NCI-H146 (cell line): ENCODE data around the gene ZSCAN21.

Experiments
- DNase-seq: peaks from one replicate; lab custom pipeline; 2025; lab: John Stamatoyannopoulos, UW

Gene ZSCAN21

GRCh38 chr7:100099452-100099851 lies 49.9 kb downstream of the ZSCAN21 start:
- DNase-seq = no peak

GRCh38 chr7:100100420-100101015 lies 50.9 kb downstream of the ZSCAN21 start:
- peak; percentile 95 for DNase-seq

DNA sequence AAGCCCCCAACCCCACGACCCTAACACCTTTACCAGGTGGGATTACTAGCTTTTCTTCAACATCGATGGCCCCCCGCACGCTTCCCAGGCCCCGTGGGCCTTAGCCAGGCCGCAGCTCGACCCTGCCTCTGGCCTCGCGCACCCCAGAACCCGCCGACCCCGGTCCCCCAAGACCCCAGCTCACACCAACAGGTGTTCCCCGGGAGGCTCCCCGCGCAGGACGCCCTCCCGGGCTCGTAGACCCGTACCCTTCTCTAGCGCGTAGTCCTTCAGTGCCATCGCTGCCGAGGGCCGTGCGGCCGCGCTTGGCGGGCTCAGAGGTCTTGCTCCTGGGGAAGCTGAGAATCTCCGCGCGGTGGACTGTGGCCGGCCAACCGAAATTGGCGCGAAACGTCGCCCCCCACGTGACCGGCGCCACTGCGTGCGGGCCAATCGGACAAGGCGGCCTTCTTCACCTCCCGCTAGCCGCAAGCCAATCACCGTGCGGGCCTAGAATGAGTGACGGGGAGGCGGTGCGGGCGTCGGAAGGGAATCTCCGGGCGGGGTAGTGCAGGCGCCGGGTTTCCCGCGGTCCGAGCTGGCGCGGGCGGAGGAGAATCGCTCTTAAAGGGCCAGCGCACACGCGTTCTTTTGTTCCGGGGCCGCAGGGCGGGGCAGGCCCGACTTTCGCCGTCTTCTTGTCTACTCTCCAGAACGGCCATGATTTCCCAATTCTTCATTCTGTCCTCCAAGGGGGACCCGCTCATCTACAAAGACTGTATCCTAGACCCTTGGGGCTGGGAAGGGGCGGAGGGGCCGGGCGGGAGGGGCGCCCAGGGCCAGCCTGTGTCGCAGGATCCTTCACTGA lies 51.7 kb downstream of the ZSCAN21 start, which contains the start of the genes AP4M1 and MCM7:
Gene AP4M1, plus strand, starts transcription at position 628 of the 847 bp plus-strand sequence. Its CDS starts 72 bp downstream, at position 700.
Gene MCM7, minus strand, starts transcription at position 382 of the 847 bp plus-strand sequence. Its CDS starts 103 bp downstream, at position 279.
- peak; percentile 99 for DNase-seq

GRCh38 chr7:100102950-100103840 lies 53.6 kb downstream of the ZSCAN21 start:
- no peak for DNase-seq

DNA sequence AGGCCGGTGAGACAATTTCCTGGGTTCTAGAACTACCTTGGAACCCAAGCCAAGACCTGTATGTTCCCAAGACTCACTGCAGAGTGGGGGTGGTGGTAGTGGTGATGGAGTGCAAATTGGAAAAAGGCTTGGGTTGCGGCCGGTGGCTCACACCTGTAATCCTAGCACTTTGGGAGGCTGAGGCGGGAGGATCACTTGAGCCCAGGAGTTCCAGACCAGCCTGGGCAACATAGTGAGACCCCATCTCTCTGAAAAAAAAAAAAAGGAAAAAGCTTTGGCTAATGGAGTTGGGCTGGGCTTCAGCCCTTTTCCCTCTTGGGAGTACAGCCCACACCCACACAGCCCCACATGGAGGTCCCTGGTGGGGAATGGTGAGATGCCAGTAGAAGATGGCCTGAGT lies 56.0 kb downstream of the ZSCAN21 start:
- DNase-seq = no peak

DNA sequence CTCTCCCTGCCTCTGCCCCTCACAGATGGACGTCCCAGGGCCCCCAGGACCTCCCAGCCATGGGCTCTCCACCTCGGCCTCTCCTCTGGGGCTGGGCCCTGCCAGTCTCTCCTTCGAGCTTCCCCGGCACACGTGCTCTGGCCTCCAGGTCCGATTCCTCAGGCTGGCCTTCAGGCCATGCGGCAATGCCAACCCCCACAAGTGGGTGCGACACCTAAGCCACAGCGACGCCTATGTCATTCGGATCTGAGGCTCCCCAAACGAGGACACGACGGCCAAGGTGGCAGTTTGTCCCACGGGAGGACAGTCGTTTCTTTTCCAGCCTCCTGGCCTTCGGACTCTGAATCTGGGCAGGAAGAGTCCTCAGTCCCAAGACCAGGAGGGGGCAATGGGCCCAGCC lies 57.1 kb downstream of the ZSCAN21 start:
- no peak for DNase-seq

- no peak for DNase-seq
Measured at GRCh38 chr7:100107125-100107737, 57.7 kb downstream of the ZSCAN21 start.

DNA sequence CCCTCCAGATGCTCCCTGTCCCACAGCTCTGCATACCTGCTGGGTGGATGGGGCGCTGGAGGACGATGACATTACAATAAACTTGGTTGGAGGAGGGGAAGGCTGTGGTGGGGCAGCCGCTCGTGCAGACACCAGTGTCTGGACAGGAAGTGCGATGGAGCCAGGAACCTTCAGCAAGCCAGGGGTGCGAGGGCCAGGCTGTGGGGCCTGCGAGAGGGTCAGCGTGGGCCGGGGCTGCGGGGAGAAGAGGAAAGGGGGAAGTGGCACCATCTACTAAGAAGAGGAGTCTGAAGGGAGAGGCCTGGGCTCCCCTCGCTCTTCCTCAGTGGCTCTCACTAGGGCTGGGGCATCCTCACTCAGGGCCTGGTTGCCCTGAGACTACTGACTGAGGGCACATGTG lies 58.3 kb downstream of the ZSCAN21 start:
- no peak for DNase-seq

- no peak for DNase-seq
Measured at GRCh38 chr7:100109521-100110163, 60.1 kb downstream of the ZSCAN21 start.

GRCh38 chr7:100111156-100111555 lies 61.6 kb downstream of the ZSCAN21 start:
- no peak for DNase-seq

DNA sequence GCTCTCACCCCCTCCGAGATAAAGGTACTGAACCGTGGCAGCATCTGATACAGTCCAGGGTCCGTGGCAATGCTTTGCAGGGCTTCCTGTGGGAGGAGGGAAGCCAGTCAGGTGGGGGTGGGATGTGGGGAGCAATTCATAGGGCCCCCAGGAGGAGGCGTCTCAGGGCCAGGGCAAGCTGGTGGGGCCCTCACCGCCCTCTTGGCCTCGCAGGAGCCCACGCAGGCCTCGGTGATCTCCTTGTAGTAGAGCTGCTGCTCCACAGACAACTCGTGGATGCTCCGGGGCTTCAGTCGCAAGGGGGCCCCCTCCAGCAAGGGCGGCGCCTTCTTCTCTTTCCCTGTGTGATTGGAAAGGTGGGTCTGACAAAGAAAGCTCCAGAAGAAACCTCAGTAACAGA lies 62.3 kb downstream of the ZSCAN21 start:
- DNase-seq = no peak
